Measurements from ENCODE around the gene CLASRP. TPM values are rescaled to one million over a fixed set of nuclear protein-coding genes. Genes with fewer than 3 reads are reported as not detected.

The CLASRP gene
- total RNA-seq, 4 donors from 2014 or later = 23.3 to 86.7 (median 44.0) TPM

- TF ChIP-seq CTCF (IDR thresholded peaks at IDR 0.05; ENCODE audit: low read depth) = no peak
These were observed 59.9 kb downstream of the CLASRP start for GRCh38 chr19:45098521-45099466.

GRCh38 chr19:45099467-45100191, 60.8 kb downstream of the CLASRP start:
- no peak for TF ChIP-seq CTCF (IDR thresholded peaks at IDR 0.05; ENCODE audit: low read depth)

GRCh38 chr19:45100201-45100600, 61.4 kb downstream of the CLASRP start:
- TF ChIP-seq CTCF (IDR thresholded peaks at IDR 0.05; ENCODE audit: low read depth) = no peak

GRCh38 chr19:45100846-45101252, 62.0 kb downstream of the CLASRP start:
- TF ChIP-seq CTCF (IDR thresholded peaks at IDR 0.05; ENCODE audit: low read depth) = no peak

GRCh38 chr19:45101806-45102205, 63.0 kb downstream of the CLASRP start:
- TF ChIP-seq CTCF (IDR thresholded peaks at IDR 0.05; ENCODE audit: low read depth) = no peak

- no peak for TF ChIP-seq CTCF (IDR thresholded peaks at IDR 0.05; ENCODE audit: low read depth)
These were observed 63.6 kb downstream of the CLASRP start for GRCh38 chr19:45102481-45102880.

GRCh38 chr19:45103156-45103507, 64.3 kb downstream of the CLASRP start:
- no peak for TF ChIP-seq CTCF (IDR thresholded peaks at IDR 0.05; ENCODE audit: low read depth)
